ENCODE results near the gene LRRD1.
A peak's percentile ranks its signal among the peaks of the same experiment; 100 is the strongest.
"Not testable (repeated sequence)": the region's sequence is repeated elsewhere in the genome, so short reads cannot be mapped to it uniquely, and the experiment has no call there.

The LRRD1 gene

DNA sequence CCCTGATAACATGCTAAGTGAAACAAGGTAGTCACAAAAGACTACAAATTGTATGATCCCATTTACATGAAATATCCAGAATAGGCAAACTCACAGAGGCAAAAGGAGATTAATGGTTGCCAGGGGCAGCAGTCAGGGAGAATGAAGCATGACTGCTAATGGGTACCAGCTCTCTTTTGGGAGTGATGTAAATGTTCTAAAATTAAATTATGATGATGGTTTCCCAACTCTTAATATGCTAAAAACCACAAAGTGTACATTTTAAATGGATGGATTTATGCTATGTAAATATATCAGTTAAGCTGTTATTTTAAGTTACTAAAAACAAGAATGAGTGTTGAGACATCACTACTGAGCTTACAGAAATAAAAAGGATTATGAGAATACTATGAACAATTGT is 57.3 kb downstream of the LRRD1 start:
- DNase-seq = no peak
- Histone ChIP-seq H3K27ac (no peak overlapping the region), H3K36me3 (replicated peaks) (peaks cover 49% of the 10 kb centered on the region), H3K4me3 (ENCODE audit: low read depth, low read length) (no peak overlapping the region), H3K27me3 (replicated peaks) (no peaks in the 10 kb centered on the region)
- TF ChIP-seq, protein P1, sequence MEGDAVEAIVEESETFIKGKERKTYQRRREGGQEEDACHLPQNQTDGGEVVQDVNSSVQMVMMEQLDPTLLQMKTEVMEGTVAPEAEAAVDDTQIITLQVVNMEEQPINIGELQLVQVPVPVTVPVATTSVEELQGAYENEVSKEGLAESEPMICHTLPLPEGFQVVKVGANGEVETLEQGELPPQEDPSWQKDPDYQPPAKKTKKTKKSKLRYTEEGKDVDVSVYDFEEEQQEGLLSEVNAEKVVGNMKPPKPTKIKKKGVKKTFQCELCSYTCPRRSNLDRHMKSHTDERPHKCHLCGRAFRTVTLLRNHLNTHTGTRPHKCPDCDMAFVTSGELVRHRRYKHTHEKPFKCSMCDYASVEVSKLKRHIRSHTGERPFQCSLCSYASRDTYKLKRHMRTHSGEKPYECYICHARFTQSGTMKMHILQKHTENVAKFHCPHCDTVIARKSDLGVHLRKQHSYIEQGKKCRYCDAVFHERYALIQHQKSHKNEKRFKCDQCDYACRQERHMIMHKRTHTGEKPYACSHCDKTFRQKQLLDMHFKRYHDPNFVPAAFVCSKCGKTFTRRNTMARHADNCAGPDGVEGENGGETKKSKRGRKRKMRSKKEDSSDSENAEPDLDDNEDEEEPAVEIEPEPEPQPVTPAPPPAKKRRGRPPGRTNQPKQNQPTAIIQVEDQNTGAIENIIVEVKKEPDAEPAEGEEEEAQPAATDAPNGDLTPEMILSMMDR (IDR thresholded peaks at IDR 0.05; ENCODE audit: low read depth, low read length, missing control alignments) = no peak
- in situ Hi-C loops (cut with HindIII; ENCODE audit: low pct_ligation_motif_present, low sequenced_read_pairs) = no loop called here

DNA sequence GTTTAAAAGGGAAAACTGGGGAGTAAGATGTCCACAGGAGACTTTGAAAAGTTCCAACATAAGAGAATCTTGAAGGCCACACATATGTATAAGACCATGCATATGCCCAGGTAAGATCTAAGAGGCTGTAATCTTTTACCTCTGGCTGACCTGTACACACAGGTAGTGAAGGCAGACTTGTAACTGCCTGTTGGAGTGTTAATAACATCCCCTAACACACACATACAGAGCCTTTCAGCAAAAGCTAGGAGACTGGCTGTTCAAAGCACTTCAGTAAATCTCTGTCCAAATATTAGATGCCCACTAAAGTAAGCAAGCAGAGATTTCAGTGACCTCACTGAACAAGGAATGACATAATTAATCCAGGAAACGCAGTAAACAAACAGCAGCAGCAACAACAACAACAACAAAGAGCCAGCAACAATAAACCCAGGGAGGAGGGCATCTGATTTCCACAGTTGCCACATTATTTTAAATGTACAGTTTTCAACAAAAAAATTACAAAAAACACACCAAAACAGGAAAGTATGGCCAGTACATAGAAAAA is 59.7 kb downstream of the LRRD1 start:
- in situ Hi-C loops (cut with HindIII; ENCODE audit: low pct_ligation_motif_present, low sequenced_read_pairs) = no loop called here
- H3K36me3 ChIP-seq (replicated peaks) = peaks cover 44% of the 10 kb centered on the region

DNA sequence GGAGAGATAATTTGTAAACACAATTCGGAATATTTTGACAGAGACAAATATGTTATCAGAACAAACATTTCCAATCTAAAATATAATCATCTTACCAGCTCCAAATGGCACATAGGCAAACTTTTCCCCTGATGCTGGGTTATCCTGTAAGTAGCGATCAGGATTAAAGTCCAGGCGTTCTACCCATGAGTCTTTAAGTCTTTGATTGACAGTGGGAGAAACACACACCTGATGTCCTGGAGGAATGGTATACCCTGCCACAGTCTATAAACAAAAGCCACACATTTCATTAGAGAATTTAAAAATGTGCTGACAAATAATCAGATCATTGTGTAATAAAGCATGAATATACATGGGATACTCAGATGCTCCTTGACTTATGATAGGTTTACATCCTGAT is 62.0 kb downstream of the LRRD1 start:
- in situ Hi-C loops (cut with HindIII; ENCODE audit: low pct_ligation_motif_present, low sequenced_read_pairs) = no loop called here
- no peak overlapping the region for H3K27ac ChIP-seq
- H3K36me3 ChIP-seq (replicated peaks) = peaks cover 27% of the 10 kb centered on the region
- H3K27me3 ChIP-seq (replicated peaks) = no peaks in the 10 kb centered on the region
- TF ChIP-seq, protein P1 (IDR thresholded peaks at IDR 0.05; ENCODE audit: low read depth, low read length, missing control alignments) = no peak
- DNase-seq = no peak
- no peak overlapping the region for H3K4me3 ChIP-seq (ENCODE audit: low read depth, low read length)

More for the DNA sequence above, 59.7 kb downstream of the LRRD1 start:
- TF ChIP-seq, protein P1 (IDR thresholded peaks at IDR 0.05; ENCODE audit: low read depth, low read length, missing control alignments) = no peak
- Histone ChIP-seq H3K4me3 (ENCODE audit: low read depth, low read length) (no peak overlapping the region), H3K27me3 (replicated peaks) (no peaks in the 10 kb centered on the region), H3K27ac (no peak overlapping the region)
- no peak for DNase-seq

DNA sequence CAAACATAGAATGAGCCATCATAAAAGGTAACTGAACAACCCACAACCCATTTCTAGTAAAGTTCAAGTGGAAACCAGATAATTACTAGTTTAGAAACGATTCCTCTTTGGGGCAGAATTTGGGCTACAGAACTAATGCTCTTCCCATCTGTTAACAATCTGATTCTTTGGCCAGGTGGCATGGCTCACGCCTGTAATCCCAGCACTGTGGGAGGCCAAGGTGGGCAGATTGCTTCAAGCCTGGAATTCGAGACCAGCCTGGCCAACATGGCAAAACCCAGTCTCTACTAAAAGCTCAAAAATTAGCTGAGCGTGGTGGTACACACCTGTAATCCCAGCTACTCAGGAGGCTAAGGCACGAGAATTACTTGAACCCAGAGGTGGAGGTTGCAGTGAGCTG is 63.1 kb downstream of the LRRD1 start:
- no peaks in the 10 kb centered on the region for H3K27me3 ChIP-seq (replicated peaks)
- no peak for DNase-seq
- TF ChIP-seq, protein P1 (IDR thresholded peaks at IDR 0.05; ENCODE audit: low read depth, low read length, missing control alignments) = no peak
- H3K4me3 ChIP-seq (ENCODE audit: low read depth, low read length) = no peak overlapping the region
- in situ Hi-C loops (cut with HindIII; ENCODE audit: low pct_ligation_motif_present, low sequenced_read_pairs) = no loop called here
- H3K27ac ChIP-seq = no peak overlapping the region
- peaks cover 22% of the 10 kb centered on the region for H3K36me3 ChIP-seq (replicated peaks)

DNA sequence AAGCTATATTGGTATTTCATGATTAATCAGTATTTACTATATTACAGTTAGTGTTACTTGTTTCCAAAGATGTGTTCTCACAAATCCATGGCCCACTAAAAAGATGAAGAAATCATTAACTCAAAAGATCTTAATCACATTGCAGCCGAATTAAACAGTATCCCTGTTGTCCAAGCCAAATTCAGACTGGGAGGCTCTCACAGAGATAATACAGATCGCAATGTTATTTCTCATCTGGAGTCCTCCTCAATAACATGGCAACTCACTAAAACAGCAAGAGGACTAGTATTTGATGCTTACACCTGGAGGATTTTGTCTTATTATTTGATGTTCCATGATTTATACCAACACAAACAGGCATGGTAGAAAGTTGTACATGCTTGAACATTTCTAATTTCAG is 68.1 kb downstream of the LRRD1 start:
- DNase-seq = no peak
- TF ChIP-seq, protein P1 (IDR thresholded peaks at IDR 0.05; ENCODE audit: low read depth, low read length, missing control alignments) = no peak
- H3K36me3 ChIP-seq (replicated peaks) = peaks cover 27% of the 10 kb centered on the region
- in situ Hi-C loops (cut with HindIII; ENCODE audit: low pct_ligation_motif_present, low sequenced_read_pairs) = no loop called here
- H3K4me3 ChIP-seq (ENCODE audit: low read depth, low read length) = no peak overlapping the region
- no peak overlapping the region for H3K27ac ChIP-seq
- H3K27me3 ChIP-seq (replicated peaks) = no peaks in the 10 kb centered on the region

DNA sequence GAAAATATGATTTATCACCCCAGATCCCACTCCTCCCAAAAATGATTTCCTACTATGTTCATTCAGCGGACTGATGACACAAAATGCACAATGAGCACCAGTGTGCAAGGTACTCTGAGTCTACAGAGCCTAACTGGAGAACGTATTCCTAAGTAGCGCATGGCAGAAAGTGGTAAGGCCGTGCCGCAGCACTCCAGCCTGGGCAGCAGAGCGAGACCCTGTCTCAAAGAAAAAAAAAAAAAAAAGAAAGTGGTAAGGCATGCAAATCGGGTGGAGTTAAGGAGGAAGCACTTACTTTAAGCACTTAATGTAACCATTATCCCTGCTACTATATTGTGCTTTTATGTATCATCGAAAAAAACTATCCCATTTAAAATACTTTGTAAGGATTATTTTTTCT is 70.1 kb downstream of the LRRD1 start:
- no peak for DNase-seq
- TF ChIP-seq, protein P1 (IDR thresholded peaks at IDR 0.05; ENCODE audit: low read depth, low read length, missing control alignments) = no peak
- no peaks in the 10 kb centered on the region for H3K27me3 ChIP-seq (replicated peaks)
- H3K36me3 ChIP-seq (replicated peaks) = peaks cover 30% of the 10 kb centered on the region
- no peak overlapping the region for H3K27ac ChIP-seq
- no peak overlapping the region for H3K4me3 ChIP-seq (ENCODE audit: low read depth, low read length)
- in situ Hi-C loops (cut with HindIII; ENCODE audit: low pct_ligation_motif_present, low sequenced_read_pairs) = no loop called here

DNA sequence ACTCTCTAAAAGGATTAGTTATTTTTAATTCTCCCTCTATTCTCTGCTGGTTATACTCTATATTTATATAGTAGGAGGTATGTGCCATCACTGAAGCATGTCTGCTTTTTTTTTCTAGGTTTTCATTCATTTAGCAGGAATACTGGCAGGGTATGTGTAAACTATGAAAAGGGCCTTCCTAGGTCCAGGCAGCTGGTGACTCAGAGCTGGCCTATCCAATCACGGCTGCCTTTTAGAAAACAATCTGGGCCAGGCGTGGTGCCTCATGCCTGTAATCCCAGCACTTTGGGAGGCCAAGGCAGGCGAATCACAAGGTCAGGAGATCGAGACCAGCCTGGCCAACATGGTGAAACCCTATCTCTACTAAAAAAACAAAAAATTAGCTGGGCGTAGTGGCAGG is 76.1 kb downstream of the LRRD1 start:
- H3K27me3 ChIP-seq (replicated peaks); in situ Hi-C loops (cut with HindIII; ENCODE audit: low pct_ligation_motif_present, low sequenced_read_pairs); H3K4me3 ChIP-seq (ENCODE audit: low read depth, low read length); H3K27ac ChIP-seq: not testable (repeated sequence)
- DNase-seq = peak; percentile 26
- peaks cover 55% of the 10 kb centered on the region for H3K36me3 ChIP-seq (replicated peaks)

Measured in brain microvascular endothelial cell (primary cell).